H1 (cell line): ENCODE results near the gene PRPF4.

Source experiments
- CEBPB ChIP-seq: IDR thresholded peaks from 2 replicates; pipeline ENCODE4 v1.6.1; 2012; ENCODE audit warnings: low read depth, low read length
- CTCF ChIP-seq, 3 experiments: IDR thresholded peaks; 1 replicate in 2 of 3; 2 replicates in 1 of 3; pipeline versions ENCODE4 v1.5.1 to v1.6.1; 2011; ENCODE audit warnings: low read length in 3 of 3, mild to moderate bottlenecking in 3 of 3, inconsistent platforms in 2 of 3, low read depth in 1 of 3, moderate library complexity in 1 of 3; ENCODE audit not compliant: insufficient read depth in 1 of 3; ENCODE audit errors: control extremely low read depth in 1 of 3
- JUN ChIP-seq: IDR thresholded peaks from 2 replicates; pipeline ENCODE4 v1.6.1; 2011; ENCODE audit warnings: low read depth, mild to moderate bottlenecking, improper control_type of control experiment, low read length
- JUND ChIP-seq: IDR thresholded peaks from 2 replicates; pipeline ENCODE4 v1.6.1; 2011; ENCODE audit warnings: mild to moderate bottlenecking, improper control_type of control experiment, low read length
- KDM1A ChIP-seq: fragments of 200-600, 300-600 bp; sonication (generic); IDR thresholded peaks from 2 replicates; pipeline ENCODE4 v1.7.1; 2016; ENCODE audit warnings: mild to moderate bottlenecking, low read length, borderline replicate concordance
- MAFK ChIP-seq: IDR thresholded peaks from 2 replicates; pipeline ENCODE4 v1.6.1; 2012; ENCODE audit warnings: low read depth, mild to moderate bottlenecking, improper control_type of control experiment, low read length
- POLR2A ChIP-seq, 2 experiments: IDR thresholded peaks; 1 replicate in 1 of 2; 2 replicates in 1 of 2; pipeline ENCODE4 v1.6.1; 2011; ENCODE audit warnings: low read depth in 2 of 2, low read length in 2 of 2, mild to moderate bottlenecking in 2 of 2; ENCODE audit errors: control extremely low read depth in 1 of 2
- RAD21 ChIP-seq, 2 experiments: IDR thresholded peaks in 1 of 2; conservative IDR thresholded peaks in 1 of 2; 2 replicates each; pipeline ENCODE4 v1.6.1; 2011; ENCODE audit warnings: low read depth in 2 of 2, low read length in 2 of 2, improper control_type of control experiment in 1 of 2, inconsistent platforms in 1 of 2, mild to moderate bottlenecking in 1 of 2, moderate library complexity in 1 of 2
- SIN3A ChIP-seq, 2 experiments: IDR thresholded peaks in 1 of 2; conservative IDR thresholded peaks in 1 of 2; 2 replicates each; pipeline ENCODE4 v1.6.1; 2011 to 2012; ENCODE audit warnings: low read length in 2 of 2, improper control_type of control experiment in 1 of 2, low read depth in 1 of 2, mild to moderate bottlenecking in 1 of 2
- SUZ12 ChIP-seq: fragments of 200-600 bp; sonication (generic); IDR thresholded peaks from 2 replicates; pipeline ENCODE4 v1.6.1; 2012; ENCODE audit warnings: mild to moderate bottlenecking, inconsistent platforms, low read length, moderate library complexity, mixed read lengths
- TBP ChIP-seq: IDR thresholded peaks from 2 replicates; pipeline ENCODE4 v1.6.1; 2011; ENCODE audit warnings: low read depth, low read length, improper control_type of control experiment

- no peak for TF ChIP-seq RAD21 (IDR thresholded peaks at IDR 0.05 in 1 of 2, conservative IDR thresholded peaks at IDR 0.05 in 1 of 2; ENCODE audit: low read depth in 2 of 2, low read length in 2 of 2)
- no peak for TF ChIP-seq SUZ12
- TF ChIP-seq TBP: no peak
- TF ChIP-seq POLR2A (IDR thresholded peaks at IDR 0.05; ENCODE audit: control extremely low read depth in 1 of 2, low read depth in 2 of 2, low read length in 2 of 2): no peak
- TF ChIP-seq KDM1A: no peak
- no peak for TF ChIP-seq JUND
- TF ChIP-seq MAFK: no peak
- no peak for TF ChIP-seq SIN3A (conservative IDR thresholded peaks at IDR 0.05 in 1 of 2, IDR thresholded peaks at IDR 0.05 in 1 of 2; ENCODE audit: low read depth in 1 of 2, low read length in 2 of 2)
- no peak for TF ChIP-seq JUN
- TF ChIP-seq CTCF (IDR thresholded peaks at IDR 0.05; ENCODE audit: control extremely low read depth in 1 of 3, insufficient read depth in 1 of 3, low read depth in 1 of 3, low read length in 3 of 3): no peak
- TF ChIP-seq CEBPB: no peak
Observed at GRCh38 chr9:113245894-113246293, 29.6 kb upstream of the PRPF4 start.
